Right cardiac atrium (tissue), 5 donors: ENCODE measurements around the gene KLHDC8B. TPM values are rescaled to one million over a fixed set of nuclear protein-coding genes. Genes with fewer than 3 reads are reported as not detected.

Source experiments
- ATAC-seq, 2 donors: fragments of 200-7000 bp; cut with Tn5 transposase; one replicate each; pipeline versions ENCODE4 v1.8.0 to v1.9.1; 2020; ENCODE audit warnings: moderate library complexity in 2 of 2, mild to moderate bottlenecking in 1 of 2
- DNase-seq, 3 donors: peaks; one replicate each; pipeline ENCODE4 v3.0.0-alpha.2; 2020
- H3K27ac ChIP-seq: one replicate; pipeline ENCODE4 v1.5.1; 2013; ENCODE audit warnings: mild to moderate bottlenecking, low read length, control low read depth, moderate library complexity
- H3K27me3 ChIP-seq: one replicate; pipeline ENCODE4 v1.6.1; 2013; ENCODE audit not compliant: control insufficient read depth, insufficient read depth
- H3K4me1 ChIP-seq: one replicate; pipeline ENCODE4 v1.6.1; 2013; ENCODE audit warnings: low read length; ENCODE audit not compliant: control insufficient read depth, insufficient read depth
- H3K4me3 ChIP-seq: one replicate; pipeline ENCODE4 v1.5.1; 2013; ENCODE audit warnings: low read length, control low read depth
- H3K9me3 ChIP-seq: one replicate; pipeline ENCODE4 v1.6.1; 2013; ENCODE audit warnings: low read length; ENCODE audit not compliant: control insufficient read depth
- WGBS: extraction: QIAGEN DNeasy Blood & Tissue Kit; methylation state at CpG from one replicate; pipeline ENCODE4 v1.1.7; 2013; 5-methylcytosine and 5-hydroxymethylcytosine counted together
- intact Hi-C, 4 donors: fragments of 100-400 bp; cut with DNase I; formaldehyde crosslinking; loops; one replicate each; pipeline versions ENCODE4 v1.11.0 to v1.14.0; 2022 to 2023
- polyA plus RNA-seq: library from polyadenylated mRNA; stranded (reverse); fragments of 200-250 nt; gene quantifications from one replicate; pipeline ENCODE4 v1.2.3, GENCODE V29; 2013
- total RNA-seq, 4 donors: library from RNA; stranded (reverse); fragmentation: NEBNext Ultra II Directional; extraction: Animal tissue kit (Norgen Biotek cat#: 25700); gene quantifications; one replicate each; pipeline ENCODE4 v1.2.1, GENCODE V29; 2021
- donor health status: healthy with polysubstance abuse.
- donor health status: DM: no; HTN: yes; CAD: no.
- donor health status: DM: no; HTN: no; CAD: no.
- donor health status: DM: no; HTN: yes; CAD: no; lungs with severe emphysema.
- donor health status: DM: yes; HTN: yes; CAD: no.

Gene KLHDC8B
- total and polyA plus RNA-seq, 5 donors, result 52.8 to 74.6 (median 55.7) TPM

GRCh38 chr3:49158792-49159191 lies 12.6 kb upstream of the KLHDC8B start:
- ATAC-seq, result no peak
- DNase-seq, result peak in 1 of 3 donors; percentile 16
- Histone ChIP-seq H3K4me1 (no peaks in the 10 kb centered on the region), H3K4me3 (no peak overlapping the region), H3K9me3 (no peaks in the 10 kb centered on the region), H3K27me3 (no peaks in the 10 kb centered on the region), H3K27ac (no peak overlapping the region)
- intact Hi-C loops, result no loop called here
- WGBS, result 81% methylated on average over 2 of the region's 2 CpGs

GRCh38 chr3:49161197-49161596 lies 10.2 kb upstream of the KLHDC8B start:
- intact Hi-C loops, result no loop called here
- peaks cover 7% of the 10 kb centered on the region for H3K4me1 ChIP-seq
- H3K27me3 ChIP-seq, result no peaks in the 10 kb centered on the region
- 93% methylated on average over 2 of the region's 2 CpGs for WGBS
- no peak overlapping the region for H3K27ac ChIP-seq
- H3K9me3 ChIP-seq, result no peaks in the 10 kb centered on the region
- ATAC-seq (no peak), DNase-seq (peak in 1 of 3 donors; percentile 31)
- H3K4me3 ChIP-seq, result no peak overlapping the region

DNA sequence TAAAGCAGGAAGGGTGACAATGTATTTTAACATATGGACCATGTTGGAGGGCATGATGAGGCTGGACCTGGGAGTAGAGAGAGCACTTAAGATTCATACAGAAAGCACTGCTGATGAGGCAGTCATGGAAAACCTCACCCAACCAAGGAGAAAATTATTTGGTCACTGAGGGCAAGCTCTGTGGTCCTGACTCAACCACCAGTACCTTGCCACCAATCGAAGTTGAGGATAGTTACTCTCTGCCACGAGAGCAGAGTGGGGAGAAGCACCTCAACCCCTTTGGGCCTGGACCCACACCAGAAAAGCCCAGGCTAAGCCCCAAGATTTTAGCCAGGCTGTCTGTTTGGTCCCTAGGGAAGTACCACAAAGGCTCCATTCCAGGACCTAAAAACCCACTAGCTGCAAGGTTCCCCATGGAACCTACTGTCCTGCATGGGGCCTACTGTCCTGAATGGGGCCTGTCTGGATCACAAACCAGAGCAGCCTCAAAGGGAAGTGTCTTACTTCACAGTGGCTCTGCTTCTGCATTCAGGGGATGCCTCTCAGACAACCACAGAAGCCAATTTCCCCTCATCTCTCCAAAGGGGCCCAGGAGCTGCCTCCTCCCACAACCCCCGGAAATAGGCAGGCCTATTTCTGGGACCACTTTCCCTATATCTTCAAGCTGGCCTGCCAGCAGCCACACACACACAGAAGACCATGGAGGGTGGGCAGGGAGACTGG lies 9.4 kb upstream of the KLHDC8B start:
- Histone ChIP-seq H3K9me3 (no peaks in the 10 kb centered on the region), H3K27me3 (no peaks in the 10 kb centered on the region), H3K27ac (no peak overlapping the region), H3K4me1 (peaks cover 11% of the 10 kb centered on the region), H3K4me3 (no peak overlapping the region)
- WGBS, result 71% methylated on average over 3 of the region's 3 CpGs
- ATAC-seq (no peak), DNase-seq (peak in 1 of 3 donors; percentile 17)
- intact Hi-C loops, result no loop called here

- H3K9me3 ChIP-seq, result no peaks in the 10 kb centered on the region
- 93% methylated on average over 21 of the region's 21 CpGs for WGBS
- intact Hi-C loops, result no loop called here
- DNase-seq (peak in 1 of 3 donors; percentile 49), ATAC-seq (no peak)
- no peak overlapping the region for H3K4me3 ChIP-seq
- H3K27ac ChIP-seq, result no peak overlapping the region
- H3K4me1 ChIP-seq, result peaks cover 11% of the 10 kb centered on the region
- H3K27me3 ChIP-seq, result no peaks in the 10 kb centered on the region
Observed at GRCh38 chr3:49162751-49163419, 8.5 kb upstream of the KLHDC8B start.

- no peaks in the 10 kb centered on the region for H3K9me3 ChIP-seq
- no peak for ATAC-seq
- intact Hi-C loops, result no loop called here
- H3K4me1 ChIP-seq, result peaks cover 11% of the 10 kb centered on the region
- no peak overlapping the region for H3K4me3 ChIP-seq
- no peak overlapping the region for H3K27ac ChIP-seq
- WGBS, result 89% methylated on average over 8 of the region's 8 CpGs
- DNase-seq, result peak in 1 of 3 donors; percentile 40
- H3K27me3 ChIP-seq, result no peaks in the 10 kb centered on the region
Observed at GRCh38 chr3:49163609-49164008, 7.8 kb upstream of the KLHDC8B start.

GRCh38 chr3:49164983-49165720 lies 6.2 kb upstream of the KLHDC8B start:
- peak overlapping the region; percentile 90 for H3K4me3 ChIP-seq
- H3K4me1 ChIP-seq, result peaks cover 11% of the 10 kb centered on the region
- H3K27ac ChIP-seq, result no peak overlapping the region
- no peaks in the 10 kb centered on the region for H3K27me3 ChIP-seq
- H3K9me3 ChIP-seq, result no peaks in the 10 kb centered on the region
- intact Hi-C loops, result no loop called here
- no peak for ATAC-seq
- peak in 1 of 3 donors; percentile 25 for DNase-seq
- WGBS, result 34% methylated on average over 6 of the region's 6 CpGs

DNA sequence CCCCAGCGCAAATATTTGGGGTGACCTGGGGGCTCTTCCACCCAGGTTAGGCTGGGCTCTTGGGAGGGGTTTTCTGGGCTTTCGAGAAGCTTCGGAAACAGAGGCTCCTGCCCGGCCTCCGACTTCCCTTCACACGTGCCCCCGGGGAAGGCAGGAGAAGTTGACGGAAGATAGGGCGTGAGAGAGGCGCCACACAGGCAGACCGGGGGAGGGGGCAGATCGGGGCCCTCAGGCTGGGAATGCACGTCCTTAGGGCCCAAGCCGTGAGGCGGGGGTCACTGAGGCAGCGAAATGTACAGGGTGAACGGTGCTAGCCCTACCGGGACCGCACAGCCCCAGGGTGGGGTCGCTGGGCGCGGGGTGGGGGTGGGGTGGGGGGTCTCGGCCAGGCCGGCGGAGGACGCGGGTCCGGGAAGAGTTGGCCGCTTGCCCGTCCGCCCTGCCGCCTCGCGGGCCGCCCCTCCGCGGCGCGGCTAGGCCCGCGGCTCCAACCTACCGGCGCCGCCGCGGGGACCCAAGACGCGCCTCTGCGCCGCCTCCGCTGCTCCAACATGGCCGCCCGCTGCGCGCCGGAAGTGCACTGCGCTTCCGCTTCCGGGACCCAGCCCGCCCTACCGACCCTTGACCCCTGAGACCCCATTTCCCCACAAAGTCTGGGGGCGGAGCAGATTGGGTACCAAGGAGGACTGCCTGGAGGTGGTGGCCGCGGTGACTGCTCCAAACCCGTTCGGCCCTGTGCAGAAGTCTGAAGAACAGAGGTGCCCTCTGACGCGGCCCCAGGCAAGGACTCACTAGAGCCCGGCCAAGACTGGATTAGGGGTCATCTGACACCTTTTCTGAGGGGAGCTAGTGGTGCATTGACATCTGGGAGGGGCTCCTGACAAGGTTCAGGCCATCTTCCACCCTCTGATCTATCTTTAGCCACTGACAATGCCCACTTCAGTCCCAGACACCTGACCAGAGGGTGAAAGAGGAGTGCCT lies 5.3 kb upstream of the KLHDC8B start, which contains the start of gene CCDC71:
CCDC71 (minus strand) TSS at position 561 of the 981 bp plus-strand sequence. CDS start 2,123 bp downstream, outside the sequence.
- Histone ChIP-seq H3K27me3 (no peaks in the 10 kb centered on the region), H3K4me1 (peaks cover 11% of the 10 kb centered on the region), H3K9me3 (no peaks in the 10 kb centered on the region), H3K4me3 (peak within 1 kb of the TSS; percentile 90), H3K27ac (peak within 1 kb of the TSS; percentile 92)
- intact Hi-C loops, result no loop called here
- DNase-seq (peak; percentile 86 to 93 (median 92)), ATAC-seq (peak; percentile 76 to 77)
- 3% methylated on average over 69 of the region's 69 CpGs for WGBS

GRCh38 chr3:49166752-49167556 lies 4.4 kb upstream of the KLHDC8B start:
- WGBS, result 89% methylated on average over 6 of the region's 6 CpGs
- Histone ChIP-seq H3K9me3 (no peaks in the 10 kb centered on the region), H3K27ac (peak overlapping the region; percentile 92), H3K27me3 (no peaks in the 10 kb centered on the region), H3K4me3 (peak overlapping the region; percentile 90), H3K4me1 (peaks cover 11% of the 10 kb centered on the region)
- DNase-seq (peak in 1 of 3 donors; percentile 38), ATAC-seq (no peak)
- intact Hi-C loops, result no loop called here

DNA sequence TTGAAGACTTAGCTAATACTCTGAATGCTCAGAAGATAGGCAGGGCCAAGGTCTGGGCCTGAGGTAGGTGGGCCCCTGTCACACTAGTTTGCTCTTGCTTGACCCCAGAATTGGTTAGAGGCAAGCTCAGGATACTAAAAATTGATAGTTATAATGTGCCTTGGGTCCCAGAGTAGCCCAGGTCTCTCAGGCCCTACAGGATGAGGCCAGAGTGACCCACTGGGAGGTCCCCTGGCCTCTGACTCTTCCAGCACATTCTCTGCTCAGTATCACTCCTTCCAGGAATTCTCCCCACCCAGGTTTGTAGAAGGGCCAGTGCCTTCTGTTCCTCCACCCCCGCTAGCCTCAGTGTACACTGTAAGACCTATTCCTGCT lies 667 bp upstream of the KLHDC8B start:
- Histone ChIP-seq H3K4me3 (peak overlapping the region; percentile 40), H3K27ac (peak overlapping the region; percentile 71), H3K27me3 (no peaks in the 10 kb centered on the region), H3K9me3 (no peaks in the 10 kb centered on the region), H3K4me1 (peaks cover 17% of the 10 kb centered on the region)
- ATAC-seq (no peak), DNase-seq (peak in 1 of 3 donors; percentile 33)
- WGBS, result 3% methylated on average over 1 of the region's 1 CpG
- intact Hi-C loops, result loop anchor here in 3 of 4 donors (5.0 to 10.0 kb wide), 3 partner anchors 107 to 284 kb away; partner anchors contain the start of gene C3orf62 (in 2 of the 3)
